SK-N-SH treated with all-trans-retinoic acid at 6 μM for 48 hours (cell line): ENCODE measurements around the gene ALK.

Experiments
- ESRRG ChIP-seq: fragments of 250-450 bp; sonication (Bioruptor Pico); IDR thresholded peaks from 2 replicates; pipeline ENCODE4 v1.6.1; 2021; ENCODE audit warnings: mild to moderate bottlenecking
- OSR1 ChIP-seq: fragments of 250-450 bp; sonication (Bioruptor Pico); IDR thresholded peaks from 2 replicates; pipeline ENCODE4 v1.8.0; 2022; ENCODE audit warnings: moderate library complexity, mild to moderate bottlenecking, inconsistent platforms
- PATZ1 ChIP-seq: fragments of 250-450 bp; sonication (Bioruptor Pico); IDR thresholded peaks from 2 replicates; pipeline ENCODE4 v1.8.0; 2020; ENCODE audit warnings: mild to moderate bottlenecking, moderate library complexity, borderline replicate concordance
- POU6F1 ChIP-seq: fragments of 250-450 bp; sonication (Bioruptor Pico); IDR thresholded peaks from 2 replicates; pipeline ENCODE4 v1.8.0; 2021; ENCODE audit warnings: low read depth, mild to moderate bottlenecking, moderate library complexity, borderline replicate concordance
- PPARA ChIP-seq: fragments of 250-450 bp; sonication (Bioruptor Pico); IDR thresholded peaks from 2 replicates; pipeline ENCODE4 v1.5.0; 2020; ENCODE audit warnings: mild to moderate bottlenecking, borderline replicate concordance
- ZFP30 ChIP-seq: fragments of 450-650 bp; formaldehyde crosslinking; IDR thresholded peaks from 2 replicates; pipeline ENCODE4 v1.5.0; 2022; ENCODE audit warnings: mild to moderate bottlenecking, moderate library complexity
- ZNF70 ChIP-seq: fragments of 450-650 bp; formaldehyde crosslinking; IDR thresholded peaks from 2 replicates; pipeline ENCODE4 v1.5.0; 2020; ENCODE audit warnings: mild to moderate bottlenecking, moderate library complexity
- ZNF8 ChIP-seq: fragments of 450-650 bp; formaldehyde crosslinking; IDR thresholded peaks from 2 replicates; pipeline ENCODE4 v1.5.0; 2020; ENCODE audit warnings: mild to moderate bottlenecking, moderate library complexity

- TF ChIP-seq OSR1 (CRISPR knock-in tag) (no peak), ZFP30 (no peak), POU6F1 (CRISPR knock-in tag) (no peak), PATZ1 (CRISPR knock-in tag) (no peak), PPARA (CRISPR knock-in tag) (no peak), ZNF70 (CRISPR knock-in tag) (no peak), ESRRG (CRISPR knock-in tag) (no peak), ZNF8 (CRISPR knock-in tag) (no peak)
Observed at GRCh38 chr2:29803537-29803936, 117.8 kb downstream of the ALK start.
